ENCODE measurements around the gene SNCB.
"Not testable (repeated sequence)": the region's sequence is repeated elsewhere in the genome, so short reads cannot be mapped to it uniquely, and the experiment has no call there.

Gene SNCB

GRCh38 chr5:176624142-176624541 lies 6.2 kb downstream of the SNCB start:
- DNase-seq (ENCODE audit: low read depth): no peak

GRCh38 chr5:176621661-176622079 lies 8.7 kb downstream of the SNCB start:
- DNase-seq (ENCODE audit: low read depth): peak; percentile 25

- peak; percentile 12 for DNase-seq (ENCODE audit: low read depth)
Observed at GRCh38 chr5:176620333-176620981, 9.9 kb downstream of the SNCB start.

- DNase-seq (ENCODE audit: low read depth): no peak
Observed at GRCh38 chr5:176619569-176620332, 10.6 kb downstream of the SNCB start.

- peak; percentile 83 for DNase-seq (ENCODE audit: low read depth)
Observed at GRCh38 chr5:176619203-176619568, 11.1 kb downstream of the SNCB start.

- no peak for DNase-seq (ENCODE audit: low read depth)
Observed at GRCh38 chr5:176618783-176619182, 11.6 kb downstream of the SNCB start.

- DNase-seq (ENCODE audit: low read depth): no peak
Observed at GRCh38 chr5:176616511-176616910, 13.8 kb downstream of the SNCB start.

GRCh38 chr5:176614805-176615478 lies 15.4 kb downstream of the SNCB start:
- peak; percentile 54 for DNase-seq (ENCODE audit: low read depth)

GRCh38 chr5:176612855-176613254 lies 17.5 kb downstream of the SNCB start:
- DNase-seq (ENCODE audit: low read depth): no peak

- no peak for DNase-seq (ENCODE audit: low read depth)
Observed at GRCh38 chr5:176612008-176612407, 18.3 kb downstream of the SNCB start.

- peak; percentile 89 for DNase-seq (ENCODE audit: low read depth)
Observed at GRCh38 chr5:176611435-176611834, 18.9 kb downstream of the SNCB start.

GRCh38 chr5:176610435-176610773 lies 19.9 kb downstream of the SNCB start:
- no peak for DNase-seq (ENCODE audit: low read depth)

- DNase-seq (ENCODE audit: low read depth): peak; percentile 12
Observed at GRCh38 chr5:176609724-176610434, 20.5 kb downstream of the SNCB start, which contains the start of gene GPRIN1. GPRIN1 (minus strand) TSS chr5:176610156; CDS start chr5:176599834, 10,322 bp downstream.

GRCh38 chr5:176608937-176609723 lies 21.2 kb downstream of the SNCB start:
- DNase-seq (ENCODE audit: low read depth): no peak

GRCh38 chr5:176608142-176608705 lies 22.1 kb downstream of the SNCB start:
- no peak for DNase-seq (ENCODE audit: low read depth)

GRCh38 chr5:176606875-176607274 lies 23.5 kb downstream of the SNCB start:
- DNase-seq (ENCODE audit: low read depth): no peak

- no peak for DNase-seq (ENCODE audit: low read depth)
Observed at GRCh38 chr5:176606032-176606431, 24.3 kb downstream of the SNCB start.

- no peak for DNase-seq (ENCODE audit: low read depth)
Observed at GRCh38 chr5:176603091-176603490, 27.2 kb downstream of the SNCB start.

GRCh38 chr5:176601901-176602482 lies 28.3 kb downstream of the SNCB start:
- no peak for DNase-seq (ENCODE audit: low read depth)

GRCh38 chr5:176599749-176600430 lies 30.4 kb downstream of the SNCB start:
- not testable (repeated sequence) for DNase-seq (ENCODE audit: low read depth)

Data from amniotic epithelial cell (primary cell).